Dedifferentiated amniotic fluid mesenchymal stem cell (primary cell): ENCODE data around the gene HCLS1.
"Not testable (repeated sequence)": the region's sequence is repeated elsewhere in the genome, so short reads cannot be mapped to it uniquely, and the experiment has no call there.

Source experiments
- DNase-seq: peaks from one replicate; pipeline ENCODE4 v3.0.0-alpha.2; 2016; ENCODE audit errors: extremely low spot score

The HCLS1 gene

DNA sequence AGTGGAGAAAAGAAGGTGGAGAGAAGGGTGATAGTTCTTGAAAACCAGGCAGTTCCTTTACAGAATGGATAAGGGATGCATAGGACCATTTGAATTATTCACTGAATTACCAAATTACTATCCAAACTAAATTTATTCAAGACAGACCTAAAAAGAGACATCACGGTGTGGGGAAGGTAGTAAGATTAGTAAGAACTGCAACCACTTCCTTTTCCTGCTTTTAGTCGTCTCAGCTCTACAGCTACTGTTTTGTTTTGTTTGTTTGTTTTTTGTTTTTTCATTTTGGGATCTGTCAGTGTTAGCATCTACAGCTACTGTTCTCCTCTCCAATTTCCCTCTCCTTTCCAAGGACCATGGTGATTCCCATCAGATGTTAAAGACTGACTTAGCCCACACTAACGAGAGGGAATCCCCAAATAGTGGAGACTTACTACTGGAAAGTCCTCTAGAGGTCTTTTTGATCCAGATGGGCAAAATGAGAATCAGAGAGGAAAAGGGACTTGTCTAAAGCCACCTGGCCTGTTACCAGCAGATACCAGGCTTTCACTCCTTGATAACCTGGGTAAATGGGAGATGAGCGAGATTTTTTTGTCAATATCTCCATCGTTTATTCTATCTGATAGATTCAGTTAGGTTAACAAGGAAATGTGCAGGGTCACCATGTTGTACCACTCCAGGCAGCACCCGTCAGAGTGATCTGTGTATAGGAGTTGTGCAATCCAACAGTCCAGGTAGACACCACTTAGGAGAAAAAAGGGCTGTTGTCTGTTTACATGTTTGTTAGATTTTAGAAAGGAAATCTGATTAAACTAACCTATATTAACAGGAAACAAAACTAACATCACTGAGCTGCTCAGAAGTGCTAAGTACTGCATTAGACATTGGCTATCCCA, 6.0 kb downstream of the HCLS1 start:
- no peak for DNase-seq

- DNase-seq, result no peak
Measured at GRCh38 chr3:121651684-121652083, 9.0 kb downstream of the HCLS1 start.

GRCh38 chr3:121649645-121650044, 11.1 kb downstream of the HCLS1 start:
- DNase-seq, result no peak

- DNase-seq, result no peak
Measured at GRCh38 chr3:121648219-121648958, 12.3 kb downstream of the HCLS1 start.

DNA sequence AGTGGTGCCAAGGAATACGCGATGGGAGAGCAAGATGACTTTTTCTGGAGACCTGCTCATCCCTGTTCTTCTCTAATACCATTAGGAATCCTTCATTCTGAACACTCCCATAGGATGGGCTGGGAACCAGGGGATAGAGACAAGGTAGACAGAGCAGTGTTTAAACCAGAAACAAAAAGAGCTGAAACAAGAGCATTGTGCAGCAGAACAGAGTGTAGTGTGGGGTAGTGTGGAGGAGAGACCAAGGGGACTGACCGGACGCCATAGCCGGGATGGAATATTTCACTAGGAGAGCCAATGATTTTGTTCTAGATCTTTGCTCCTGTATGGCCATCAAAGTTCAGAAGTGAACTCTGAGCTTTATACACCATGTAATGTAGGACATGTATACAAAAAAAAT, 15.6 kb downstream of the HCLS1 start:
- no peak for DNase-seq

DNA sequence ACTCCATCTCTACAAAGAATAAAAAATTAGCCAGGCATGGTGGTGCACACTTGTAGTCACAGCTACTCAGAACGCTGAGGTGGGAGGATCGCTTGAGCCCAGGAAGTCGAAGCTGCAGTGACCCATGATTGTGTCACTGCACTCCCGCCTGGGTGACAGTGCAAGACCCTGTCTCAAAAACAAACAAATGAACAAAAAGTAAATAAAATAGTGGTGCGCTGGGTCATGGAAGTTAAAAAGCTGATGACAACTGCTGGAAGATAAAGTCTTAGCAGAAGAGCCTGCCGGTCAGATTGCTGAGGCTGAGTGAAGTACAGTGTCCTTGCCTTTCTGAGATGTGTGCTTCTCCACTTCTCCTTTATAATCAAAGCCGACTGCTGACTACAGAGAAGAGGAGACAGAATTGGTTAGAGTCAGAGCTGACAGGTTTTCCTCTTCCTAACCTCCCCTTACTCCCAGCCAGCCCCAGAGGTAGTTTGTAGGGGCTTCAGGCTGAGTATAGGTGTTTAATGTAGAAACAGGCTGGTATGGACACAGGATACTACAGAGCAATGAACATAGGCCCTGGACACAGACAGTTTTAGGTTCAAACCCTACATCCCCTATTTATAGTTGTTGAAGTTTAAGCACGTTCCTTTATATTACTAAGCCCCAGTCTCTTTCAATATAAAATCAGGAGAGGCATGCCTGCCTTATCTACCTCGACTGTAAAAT, 17.9 kb downstream of the HCLS1 start:
- DNase-seq, result no peak

DNA sequence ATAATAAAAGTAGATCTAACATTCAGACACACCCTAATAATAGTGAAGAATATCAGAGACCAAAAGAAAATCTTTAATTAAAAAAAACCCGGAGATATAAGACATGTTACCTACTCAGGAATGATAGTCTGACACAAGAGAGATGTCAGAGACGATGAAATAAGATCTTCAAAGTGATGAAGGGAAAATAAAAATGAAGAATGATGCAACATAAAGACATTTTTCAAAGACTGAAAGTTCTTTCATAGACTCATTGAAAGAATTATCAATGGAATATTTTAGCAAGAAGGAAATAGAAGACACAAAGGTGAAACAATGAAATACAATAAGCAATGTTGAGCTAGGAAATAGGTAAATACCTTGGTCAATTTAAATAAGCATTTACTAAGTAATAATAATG, 19.6 kb downstream of the HCLS1 start:
- DNase-seq, result no peak

- no peak for DNase-seq
Measured at GRCh38 chr3:121637922-121638321, 22.8 kb downstream of the HCLS1 start.

DNA sequence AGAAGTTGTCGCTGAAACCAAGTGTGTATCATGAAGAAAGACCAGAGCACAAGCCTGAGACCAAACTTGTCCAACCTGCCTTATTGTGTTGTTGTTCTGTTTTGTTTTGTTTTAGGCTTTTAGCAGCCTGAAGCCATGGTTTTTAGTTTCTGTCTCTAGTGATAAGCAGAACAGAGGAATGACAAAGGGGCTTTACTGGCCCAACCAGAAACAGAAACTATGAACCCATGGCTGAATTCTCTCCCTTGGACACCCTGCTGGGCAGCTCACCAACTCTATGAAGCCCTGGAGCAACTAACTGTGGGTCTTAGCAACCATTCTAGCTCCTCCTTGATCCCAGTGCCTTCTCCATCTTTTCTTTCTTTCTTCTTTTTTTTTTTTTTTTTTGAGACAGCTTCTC, 30.3 kb downstream of the HCLS1 start:
- DNase-seq, result no peak

GRCh38 chr3:121629601-121630000, 31.1 kb downstream of the HCLS1 start:
- DNase-seq, result no peak

- DNase-seq, result no peak
Measured at GRCh38 chr3:121627622-121628021, 33.1 kb downstream of the HCLS1 start.

GRCh38 chr3:121627211-121627610, 33.5 kb downstream of the HCLS1 start:
- DNase-seq, result no peak

DNA sequence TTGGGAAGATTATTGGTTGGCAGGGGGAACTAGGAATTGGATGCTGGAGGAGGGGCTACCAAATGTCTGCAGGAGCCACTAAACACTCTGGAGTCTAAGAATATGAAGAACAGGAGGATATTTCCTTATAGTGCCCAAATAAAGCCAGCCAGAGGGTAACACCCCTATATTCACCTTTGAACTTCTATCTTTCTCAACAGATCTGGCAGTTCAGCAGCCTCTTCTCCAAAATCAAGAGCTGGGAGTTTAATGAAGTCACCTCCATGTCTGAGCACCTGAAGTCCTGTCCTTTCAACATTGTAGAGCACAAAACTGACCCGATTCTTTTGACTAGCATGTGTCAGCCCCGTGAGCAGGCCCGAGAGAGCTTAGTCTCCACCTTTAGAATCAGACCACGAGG, 34.2 kb downstream of the HCLS1 start:
- no peak for DNase-seq

DNA sequence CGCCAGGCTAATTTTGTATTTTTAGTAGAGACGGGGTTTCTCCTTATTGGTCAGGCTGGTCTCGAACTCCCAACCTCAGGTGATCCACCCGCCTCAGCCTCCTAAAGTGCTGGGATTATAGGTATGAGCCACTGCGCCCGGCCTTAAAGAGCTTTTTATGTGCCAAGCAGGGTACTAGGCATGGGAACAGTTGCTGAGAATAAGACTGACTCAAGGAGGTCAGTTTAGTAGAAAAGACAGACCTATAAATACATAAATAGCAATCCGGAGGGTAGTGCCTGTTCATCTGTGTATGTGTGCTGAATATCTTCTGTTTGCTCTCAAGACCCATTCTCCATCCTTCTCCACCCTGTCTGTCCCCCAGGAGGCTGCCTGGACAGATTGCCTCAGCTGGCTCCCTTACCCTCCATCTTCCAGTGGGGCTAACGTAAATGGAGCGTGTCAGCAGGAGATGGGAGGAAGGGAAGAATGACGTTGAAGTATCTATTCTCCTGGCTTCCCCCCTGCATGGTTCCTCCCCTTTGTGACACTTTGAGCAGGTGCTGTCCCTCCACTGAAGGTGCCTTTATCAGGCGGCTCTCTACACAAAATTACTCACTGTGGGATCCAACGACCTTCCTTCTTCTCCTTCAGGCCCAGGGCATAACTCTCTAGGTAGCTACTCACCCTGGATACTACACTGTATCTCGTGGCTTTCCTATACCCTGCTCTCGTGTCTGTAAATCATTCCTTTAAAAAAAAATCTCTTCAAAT, 36.4 kb downstream of the HCLS1 start:
- no peak for DNase-seq

GRCh38 chr3:121621491-121621890, 39.2 kb downstream of the HCLS1 start:
- DNase-seq, result no peak

- no peak for DNase-seq
Measured at GRCh38 chr3:121619691-121620090, 41.0 kb downstream of the HCLS1 start.

DNA sequence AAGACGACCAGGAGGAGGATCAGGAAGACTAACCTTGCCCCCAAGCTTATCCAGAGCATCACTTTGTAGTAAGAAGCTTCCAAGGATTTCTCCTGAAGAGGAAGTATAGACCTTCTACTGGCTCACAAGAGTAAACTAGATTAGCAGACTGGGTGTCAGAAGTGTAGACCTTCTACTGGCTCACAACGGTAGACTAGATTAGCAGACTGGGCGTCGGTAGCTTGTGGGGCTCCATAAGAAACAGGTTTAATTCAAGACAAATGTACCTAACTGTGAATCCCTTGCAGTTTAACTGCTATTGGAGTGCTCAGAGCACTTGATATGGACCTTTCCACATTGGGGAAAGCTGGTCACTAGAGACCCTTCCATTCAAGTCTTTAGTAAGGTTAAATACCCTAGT, 54.6 kb downstream of the HCLS1 start:
- no peak for DNase-seq

GRCh38 chr3:121604759-121605158, 55.9 kb downstream of the HCLS1 start:
- DNase-seq, result no peak

DNA sequence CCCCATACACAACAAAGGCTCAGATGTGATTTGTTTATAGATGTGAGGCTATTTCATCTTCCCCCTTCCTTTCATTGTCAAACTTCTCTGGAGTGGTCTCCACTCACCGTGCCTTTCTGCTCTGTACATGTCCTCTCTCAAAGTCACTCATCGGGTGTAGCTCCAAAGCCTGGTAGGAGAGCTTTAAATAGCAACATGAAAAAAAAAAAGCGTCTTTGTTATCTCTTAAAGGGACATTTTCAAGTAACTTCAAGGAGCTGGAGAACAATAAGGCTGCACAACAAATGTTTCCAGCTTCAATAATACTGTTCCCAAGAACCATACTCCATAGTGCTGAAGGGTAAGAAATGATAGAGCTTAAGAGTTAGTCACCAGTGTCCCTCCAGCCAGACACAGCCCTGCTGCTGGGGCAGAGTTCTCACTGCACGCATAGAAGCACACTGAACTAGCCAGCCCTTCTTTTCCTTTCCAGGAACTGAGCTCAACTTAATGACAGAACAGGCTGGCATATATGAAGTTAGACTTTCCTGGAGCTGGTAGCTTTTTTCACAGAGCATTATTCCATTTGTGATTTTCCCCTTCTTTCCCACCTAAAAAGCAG, 59.4 kb downstream of the HCLS1 start:
- DNase-seq, result no peak

DNA sequence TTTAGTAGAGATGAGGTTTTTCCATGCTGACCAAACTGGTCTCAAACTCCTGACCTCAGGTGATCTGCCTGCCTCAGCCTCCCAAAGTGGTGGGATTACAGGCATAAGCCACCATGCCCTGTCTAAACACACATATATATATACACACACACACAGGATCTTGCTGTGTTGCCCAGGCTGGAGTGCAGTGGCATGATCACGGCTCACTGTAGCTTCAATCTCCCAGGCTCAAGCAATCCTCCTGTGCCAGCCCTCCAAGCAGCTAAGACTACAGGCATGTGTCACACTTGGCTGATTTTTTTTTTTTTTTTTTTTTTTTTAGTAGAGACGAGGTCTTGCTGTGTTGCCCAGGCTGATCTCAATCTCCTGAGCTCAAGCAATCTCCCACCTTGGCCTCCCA, 60.8 kb downstream of the HCLS1 start:
- not testable (repeated sequence) for DNase-seq

DNA sequence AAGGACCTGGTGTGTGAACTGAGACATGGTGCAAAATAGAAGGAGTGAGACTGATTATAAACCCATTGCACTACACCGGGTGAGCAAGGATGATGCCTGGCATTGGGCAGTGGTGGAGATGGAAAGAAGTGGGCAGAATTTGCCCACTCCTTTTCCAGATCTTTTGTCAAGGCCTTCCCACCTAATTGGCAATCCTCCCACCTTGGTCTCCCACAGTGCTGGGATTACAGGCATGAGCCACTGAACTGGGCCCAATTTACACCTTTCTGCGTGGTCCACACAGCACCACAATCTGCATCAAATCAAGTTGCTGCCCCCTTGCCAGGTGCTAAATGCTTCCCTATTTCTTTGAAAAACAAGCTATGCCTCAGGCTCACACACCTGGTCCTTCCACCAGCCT, 62.1 kb downstream of the HCLS1 start:
- DNase-seq, result no peak
